Effector memory CD4-positive, alpha-beta T cell (primary cell): ENCODE results near the gene CYRIA.

ENCODE experiments used
- DNase-seq, 3 donors: peaks; one replicate each; pipeline ENCODE4 v3.0.0-alpha.2; 2020
- H3K27ac ChIP-seq: 2 replicates; pipeline ENCODE4 v1.7.0; 2013; ENCODE audit warnings: mild to moderate bottlenecking, low read length, moderate library complexity; ENCODE audit not compliant: insufficient read depth, poor library complexity, severe bottlenecking
- H3K27me3 ChIP-seq: replicated peaks from 2 replicates; pipeline ENCODE4 v1.7.0; 2013; ENCODE audit warnings: mild to moderate bottlenecking, low read length; ENCODE audit not compliant: insufficient read depth, control insufficient read depth, poor library complexity, severe bottlenecking
- H3K36me3 ChIP-seq: 2 replicates; pipeline ENCODE4 v1.7.0; 2013; ENCODE audit warnings: mild to moderate bottlenecking, low read length, moderate library complexity; ENCODE audit not compliant: control insufficient read depth, insufficient read depth
- H3K4me1 ChIP-seq: 2 replicates; pipeline ENCODE4 v1.7.0; 2013; ENCODE audit warnings: low read length, mild to moderate bottlenecking; ENCODE audit not compliant: control insufficient read depth, insufficient read depth, poor library complexity, severe bottlenecking
- H3K4me3 ChIP-seq: 2 replicates; pipeline ENCODE4 v1.7.0; 2013; ENCODE audit warnings: low read length, low read depth, mild to moderate bottlenecking; ENCODE audit not compliant: insufficient read depth, poor library complexity, severe bottlenecking
- H3K9me3 ChIP-seq: 2 replicates; pipeline ENCODE4 v1.7.0; 2013; ENCODE audit warnings: mild to moderate bottlenecking, low read length, moderate library complexity; ENCODE audit not compliant: control insufficient read depth

Gene CYRIA

GRCh38 chr2:16674154-16674553 is 8.5 kb upstream of the CYRIA start:
- no peaks in the 10 kb centered on the region for H3K4me1 ChIP-seq
- DNase-seq = no peak
- no peak overlapping the region for H3K4me3 ChIP-seq
- no peak overlapping the region for H3K27ac ChIP-seq
- H3K27me3 ChIP-seq = peaks cover 4% of the 10 kb centered on the region
- no peaks in the 10 kb centered on the region for H3K9me3 ChIP-seq
- no peaks in the 10 kb centered on the region for H3K36me3 ChIP-seq

- Histone ChIP-seq H3K27me3 (peaks cover 4% of the 10 kb centered on the region), H3K4me3 (no peak overlapping the region), H3K4me1 (no peaks in the 10 kb centered on the region), H3K36me3 (no peaks in the 10 kb centered on the region), H3K9me3 (no peaks in the 10 kb centered on the region), H3K27ac (no peak overlapping the region)
- no peak for DNase-seq
These were observed 6.1 kb upstream of the CYRIA start for GRCh38 chr2:16671760-16672159.

- no peaks in the 10 kb centered on the region for H3K9me3 ChIP-seq
- no peak overlapping the region for H3K27ac ChIP-seq
These were observed 3.8 kb upstream of the CYRIA start for GRCh38 chr2:16669388-16669787.

GRCh38 chr2:16666449-16666801 is 791 bp upstream of the CYRIA start:
- Histone ChIP-seq H3K9me3 (no peaks in the 10 kb centered on the region), H3K36me3 (no peaks in the 10 kb centered on the region), H3K4me3 (no peak overlapping the region), H3K27me3 (peaks cover 21% of the 10 kb centered on the region), H3K4me1 (peaks cover 10% of the 10 kb centered on the region), H3K27ac (no peak overlapping the region)
- no peak for DNase-seq

More at GRCh38 chr2:16669388-16669787, 3.8 kb upstream of the CYRIA start:
- Histone ChIP-seq H3K4me1 (peaks cover 10% of the 10 kb centered on the region), H3K36me3 (no peaks in the 10 kb centered on the region), H3K4me3 (no peak overlapping the region), H3K27me3 (peaks cover 13% of the 10 kb centered on the region)
- no peak for DNase-seq

GRCh38 chr2:16664809-16665747 is 556 bp downstream of the CYRIA start:
- no peaks in the 10 kb centered on the region for H3K9me3 ChIP-seq
- no peak for DNase-seq
- H3K27me3 ChIP-seq = peaks cover 21% of the 10 kb centered on the region
- peak overlapping the region; percentile 22 for H3K4me3 ChIP-seq
- peaks cover 10% of the 10 kb centered on the region for H3K4me1 ChIP-seq
- no peaks in the 10 kb centered on the region for H3K36me3 ChIP-seq
- no peak overlapping the region for H3K27ac ChIP-seq

- no peak for DNase-seq
- Histone ChIP-seq H3K27ac (no peak overlapping the region), H3K9me3 (no peaks in the 10 kb centered on the region), H3K4me1 (peaks cover 10% of the 10 kb centered on the region), H3K4me3 (no peak overlapping the region), H3K36me3 (no peaks in the 10 kb centered on the region), H3K27me3 (peaks cover 21% of the 10 kb centered on the region)
These were observed 1.4 kb downstream of the CYRIA start for GRCh38 chr2:16664052-16664731.

- no peak overlapping the region for H3K27ac ChIP-seq
- no peak for DNase-seq
- no peaks in the 10 kb centered on the region for H3K36me3 ChIP-seq
- no peak overlapping the region for H3K4me3 ChIP-seq
- H3K9me3 ChIP-seq = no peaks in the 10 kb centered on the region
- H3K27me3 ChIP-seq = peaks cover 21% of the 10 kb centered on the region
- H3K4me1 ChIP-seq = peaks cover 10% of the 10 kb centered on the region
These were observed 2.3 kb downstream of the CYRIA start for GRCh38 chr2:16663121-16663905.

GRCh38 chr2:16661936-16662839 is 3.4 kb downstream of the CYRIA start:
- H3K9me3 ChIP-seq = no peaks in the 10 kb centered on the region
- no peak overlapping the region for H3K4me3 ChIP-seq
- DNase-seq = no peak
- peaks cover 21% of the 10 kb centered on the region for H3K27me3 ChIP-seq
- H3K4me1 ChIP-seq = peaks cover 10% of the 10 kb centered on the region
- H3K36me3 ChIP-seq = no peaks in the 10 kb centered on the region
- H3K27ac ChIP-seq = no peak overlapping the region

GRCh38 chr2:16661526-16661925 is 4.1 kb downstream of the CYRIA start:
- no peak overlapping the region for H3K27ac ChIP-seq
- no peak for DNase-seq
- no peaks in the 10 kb centered on the region for H3K36me3 ChIP-seq
- no peaks in the 10 kb centered on the region for H3K9me3 ChIP-seq
- no peak overlapping the region for H3K4me3 ChIP-seq
- H3K27me3 ChIP-seq = peaks cover 21% of the 10 kb centered on the region
- peaks cover 10% of the 10 kb centered on the region for H3K4me1 ChIP-seq
